Tibial artery (tissue), 4 donors: ENCODE results near the gene ATP2B2.
"Not testable (repeated sequence)": the region's sequence is repeated elsewhere in the genome, so short reads cannot be mapped to it uniquely, and the experiment has no call there.

Experiments used
- DNase-seq, 2 donors: peaks; one replicate each; pipeline ENCODE4 v3.0.0-alpha.2; 2019
- H3K27ac ChIP-seq, 2 donors: fragments of 200-600 bp; sonication (generic) in 1 of 2; 1 replicate in 1 of 2; 2 replicates in 1 of 2; pipeline ENCODE4 v1.5.1; 2018 to 2019; ENCODE audit warnings: mild to moderate bottlenecking in 1 of 2
- H3K27me3 ChIP-seq, 2 donors: fragments of 200-600 bp; sonication (generic) in 1 of 2; one replicate each; pipeline versions ENCODE4 v1.5.1 to v1.6.0; 2016 to 2019
- H3K36me3 ChIP-seq, 3 donors: fragments of 200-600 bp; sonication (generic) in 2 of 3; one replicate each; pipeline ENCODE4 v1.5.1; 2016 to 2019; ENCODE audit warnings: mild to moderate bottlenecking in 2 of 3
- H3K4me1 ChIP-seq, 4 donors: fragments of 200-600 bp; sonication (generic) in 2 of 4; 1 replicate in 3 of 4; 2 replicates in 1 of 4; pipeline ENCODE4 v1.5.1; 2016 to 2019
- H3K4me3 ChIP-seq, 2 donors: fragments of 200-600 bp; sonication (generic) in 1 of 2; 1 replicate in 1 of 2; 2 replicates in 1 of 2; pipeline ENCODE4 v1.5.1; 2018 to 2019; ENCODE audit warnings: mild to moderate bottlenecking in 2 of 2
- H3K9me3 ChIP-seq, 3 donors: fragments of 200-600 bp; sonication (generic) in 1 of 3; one replicate each; pipeline ENCODE4 v1.5.1; 2016 to 2019
- intact Hi-C: fragments of 100-400 bp; cut with DNase I; formaldehyde crosslinking; loops from one replicate; pipeline ENCODE4 v1.15.0; 2023; ENCODE audit warnings: low total_unique reads
- TF ChIP-seq, protein P1 (sequence below), 2 experiments: fragments of 200-600 bp in 1 of 2; fragments of 450-650 bp in 1 of 2; IDR thresholded peaks; one replicate each; pipeline ENCODE4 v1.5.1; 2017 to 2019; ENCODE audit warnings: antibody characterized with exemption in 2 of 2, mild to moderate bottlenecking in 1 of 2, moderate library complexity in 1 of 2

The ATP2B2 gene

DNA sequence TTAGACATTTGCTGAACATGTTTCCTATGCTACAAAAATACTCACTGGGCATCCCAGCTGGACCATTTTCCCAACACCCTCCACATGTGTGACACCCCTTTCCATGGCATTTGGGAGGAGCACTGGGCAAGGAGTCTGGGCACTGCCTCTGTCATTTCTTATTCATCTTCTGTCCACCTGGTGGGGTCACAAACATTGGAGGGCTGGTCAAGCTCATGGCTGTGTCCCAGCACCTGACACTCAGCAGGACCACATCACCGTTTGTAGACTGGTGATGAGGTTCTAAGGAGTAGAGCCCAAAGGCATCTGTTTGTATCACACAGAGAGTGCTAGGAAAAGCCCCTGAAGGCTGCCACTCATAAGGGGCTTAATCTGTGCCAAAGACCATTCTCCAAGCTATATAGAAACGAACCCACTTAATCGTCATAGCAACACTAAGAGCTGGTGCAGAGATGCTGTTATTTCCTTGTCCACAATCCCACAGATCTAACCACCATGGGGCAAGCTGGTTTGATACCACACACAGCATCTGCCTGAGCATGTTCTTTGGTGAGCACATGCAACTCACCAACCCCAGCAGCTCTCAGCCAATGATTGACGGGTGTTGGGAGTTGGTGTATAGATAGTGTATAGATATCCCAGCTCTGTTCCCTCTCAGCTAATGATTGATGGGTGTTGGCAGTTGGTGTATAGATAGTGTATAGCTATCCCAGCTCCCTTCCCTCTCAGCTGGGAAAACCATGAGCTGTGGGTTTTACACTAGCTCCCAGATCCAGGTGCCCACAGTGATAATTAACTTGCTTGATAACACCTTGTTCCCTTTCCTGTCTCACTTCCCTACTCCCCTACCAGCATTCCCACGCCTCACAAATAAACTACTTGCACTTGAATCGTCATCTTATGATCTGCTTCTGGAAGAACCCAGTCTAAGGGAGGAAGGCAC lies 42.7 kb upstream of the ATP2B2 start:
- DNase-seq: no peak
- H3K27me3 ChIP-seq: peaks cover 0 to 8% of the 10 kb centered on the region in 2 donors
- no peak overlapping the region for H3K27ac ChIP-seq

DNA sequence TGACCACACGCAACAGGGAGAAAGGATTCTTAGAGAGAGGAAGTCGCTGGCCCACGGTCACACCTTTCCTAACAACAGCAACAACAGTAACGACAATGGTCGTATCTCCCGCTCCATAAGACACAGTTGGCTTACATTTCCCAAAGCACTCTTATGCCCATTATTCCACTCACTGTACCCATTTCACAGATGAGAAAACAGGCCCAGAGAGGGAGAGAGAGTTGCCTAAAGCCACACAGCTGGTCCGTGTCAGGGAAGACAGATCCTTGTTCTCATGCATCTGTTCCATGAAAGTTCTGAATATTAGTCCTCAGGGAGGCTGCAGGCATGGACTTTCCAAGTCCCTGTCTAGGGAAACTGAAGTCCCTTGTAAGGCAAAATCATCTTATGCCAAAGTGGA lies 42.0 kb upstream of the ATP2B2 start:
- DNase-seq: no peak
- TF ChIP-seq, protein P1, sequence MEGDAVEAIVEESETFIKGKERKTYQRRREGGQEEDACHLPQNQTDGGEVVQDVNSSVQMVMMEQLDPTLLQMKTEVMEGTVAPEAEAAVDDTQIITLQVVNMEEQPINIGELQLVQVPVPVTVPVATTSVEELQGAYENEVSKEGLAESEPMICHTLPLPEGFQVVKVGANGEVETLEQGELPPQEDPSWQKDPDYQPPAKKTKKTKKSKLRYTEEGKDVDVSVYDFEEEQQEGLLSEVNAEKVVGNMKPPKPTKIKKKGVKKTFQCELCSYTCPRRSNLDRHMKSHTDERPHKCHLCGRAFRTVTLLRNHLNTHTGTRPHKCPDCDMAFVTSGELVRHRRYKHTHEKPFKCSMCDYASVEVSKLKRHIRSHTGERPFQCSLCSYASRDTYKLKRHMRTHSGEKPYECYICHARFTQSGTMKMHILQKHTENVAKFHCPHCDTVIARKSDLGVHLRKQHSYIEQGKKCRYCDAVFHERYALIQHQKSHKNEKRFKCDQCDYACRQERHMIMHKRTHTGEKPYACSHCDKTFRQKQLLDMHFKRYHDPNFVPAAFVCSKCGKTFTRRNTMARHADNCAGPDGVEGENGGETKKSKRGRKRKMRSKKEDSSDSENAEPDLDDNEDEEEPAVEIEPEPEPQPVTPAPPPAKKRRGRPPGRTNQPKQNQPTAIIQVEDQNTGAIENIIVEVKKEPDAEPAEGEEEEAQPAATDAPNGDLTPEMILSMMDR (IDR thresholded peaks at IDR 0.05): no peak
- H3K27me3 ChIP-seq: peaks cover 0 to 8% of the 10 kb centered on the region in 2 donors
- H3K36me3 ChIP-seq: no peaks in the 10 kb centered on the region
- H3K9me3 ChIP-seq: peaks cover 0 to 14% (median 0%) of the 10 kb centered on the region in 3 donors
- no peak overlapping the region for H3K27ac ChIP-seq
- H3K4me1 ChIP-seq: peaks cover 0 to 3% (median 0%) of the 10 kb centered on the region in 4 donors
- intact Hi-C loops: no loop called here
- H3K4me3 ChIP-seq: no peak overlapping the region

More for the DNA sequence above, 42.7 kb upstream of the ATP2B2 start:
- no peak overlapping the region for H3K4me3 ChIP-seq
- intact Hi-C loops: no loop called here
- peaks cover 0 to 8% (median 0%) of the 10 kb centered on the region in 3 donors for H3K9me3 ChIP-seq
- peaks cover 0 to 3% (median 0%) of the 10 kb centered on the region in 4 donors for H3K4me1 ChIP-seq
- H3K36me3 ChIP-seq: no peaks in the 10 kb centered on the region
- TF ChIP-seq, protein P1 (IDR thresholded peaks at IDR 0.05): no peak

DNA sequence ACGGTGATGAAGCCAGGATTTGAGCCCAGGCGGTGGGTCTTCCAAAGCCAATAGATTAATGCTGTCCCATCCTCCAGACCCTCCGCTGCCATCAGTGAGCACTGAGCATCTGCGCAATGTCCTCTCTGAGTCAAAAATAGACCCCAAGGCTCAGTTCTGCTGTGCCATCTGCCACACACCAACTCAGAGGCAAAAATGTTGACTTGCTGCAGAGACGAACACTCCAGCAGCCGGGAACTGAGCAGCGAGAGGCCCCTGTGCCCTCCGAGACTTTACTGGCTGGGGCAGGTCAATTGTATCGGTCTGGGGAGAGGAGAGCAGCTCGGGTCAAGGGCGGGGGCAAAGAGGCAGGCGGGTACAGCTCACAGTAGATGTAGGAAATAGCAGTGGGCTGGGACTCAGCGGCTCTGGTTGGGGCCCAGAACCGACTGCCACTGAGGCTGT lies 41.5 kb upstream of the ATP2B2 start:
- Histone ChIP-seq H3K4me3 (no peak overlapping the region), H3K27me3 (peaks cover 0 to 8% of the 10 kb centered on the region in 2 donors), H3K9me3 (peaks cover 0 to 14% (median 0%) of the 10 kb centered on the region in 3 donors), H3K27ac (no peak overlapping the region), H3K36me3 (no peaks in the 10 kb centered on the region), H3K4me1 (peaks cover 0 to 3% (median 0%) of the 10 kb centered on the region in 4 donors)
- no peak for DNase-seq
- intact Hi-C loops: no loop called here
- TF ChIP-seq, protein P1 (IDR thresholded peaks at IDR 0.05): no peak

DNA sequence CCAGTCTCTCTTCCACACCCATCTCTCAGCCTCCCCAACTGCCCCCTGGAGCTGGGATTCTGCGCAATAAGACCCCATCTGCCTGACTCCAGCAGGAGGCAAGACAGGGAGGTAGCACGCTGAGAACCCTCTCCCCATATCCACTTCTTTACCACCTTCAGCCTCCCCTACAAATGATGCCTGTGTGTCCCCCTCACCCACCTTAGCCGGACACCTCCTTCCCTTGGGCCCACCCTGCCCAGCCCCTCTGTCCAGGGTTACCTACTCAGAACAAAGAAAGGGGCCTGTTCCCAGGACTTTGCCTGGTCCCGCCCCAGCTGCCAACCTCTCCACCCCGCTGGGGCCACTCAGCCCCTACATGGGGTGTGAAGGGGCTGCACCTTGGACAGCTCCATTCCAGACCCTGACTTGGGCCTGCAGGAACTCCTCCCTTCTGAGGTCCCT lies 40.8 kb upstream of the ATP2B2 start:
- TF ChIP-seq, protein P1 (IDR thresholded peaks at IDR 0.05): no peak
- no peaks in the 10 kb centered on the region for H3K36me3 ChIP-seq
- DNase-seq: no peak
- intact Hi-C loops: no loop called here
- no peak overlapping the region for H3K4me3 ChIP-seq
- no peak overlapping the region for H3K27ac ChIP-seq
- H3K9me3 ChIP-seq: peaks cover 0 to 14% (median 0%) of the 10 kb centered on the region in 3 donors
- H3K27me3 ChIP-seq: peaks cover 0 to 8% of the 10 kb centered on the region in 2 donors
- no peaks in the 10 kb centered on the region for H3K4me1 ChIP-seq

DNA sequence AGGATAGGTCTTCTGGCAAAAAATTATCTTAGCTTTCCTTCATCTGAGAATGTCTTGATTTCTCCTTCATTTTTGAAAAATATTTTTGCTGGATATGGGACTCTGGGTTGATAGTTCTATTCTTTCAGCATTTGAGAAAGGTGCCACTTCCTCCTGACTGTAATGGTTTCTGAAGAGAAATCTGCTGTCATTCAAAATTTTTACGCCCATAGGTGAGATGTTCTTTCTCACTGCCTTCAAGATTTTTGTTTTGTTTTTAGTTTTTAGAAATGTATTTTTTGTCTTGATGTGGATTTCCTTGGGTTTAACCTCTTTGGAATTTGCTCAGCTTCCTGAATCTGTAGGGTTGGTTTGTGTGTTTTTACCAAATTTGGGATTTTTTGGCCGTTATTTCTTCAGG lies 37.1 kb upstream of the ATP2B2 start:
- peaks cover 0 to 14% (median 0%) of the 10 kb centered on the region in 3 donors for H3K9me3 ChIP-seq
- H3K4me1 ChIP-seq: no peaks in the 10 kb centered on the region
- H3K36me3 ChIP-seq: no peaks in the 10 kb centered on the region
- TF ChIP-seq, protein P1 (IDR thresholded peaks at IDR 0.05): no peak
- H3K27ac ChIP-seq: no peak overlapping the region
- peaks cover 0 to 3% of the 10 kb centered on the region in 2 donors for H3K27me3 ChIP-seq
- no peak overlapping the region for H3K4me3 ChIP-seq
- intact Hi-C loops: no loop called here
- DNase-seq: no peak

DNA sequence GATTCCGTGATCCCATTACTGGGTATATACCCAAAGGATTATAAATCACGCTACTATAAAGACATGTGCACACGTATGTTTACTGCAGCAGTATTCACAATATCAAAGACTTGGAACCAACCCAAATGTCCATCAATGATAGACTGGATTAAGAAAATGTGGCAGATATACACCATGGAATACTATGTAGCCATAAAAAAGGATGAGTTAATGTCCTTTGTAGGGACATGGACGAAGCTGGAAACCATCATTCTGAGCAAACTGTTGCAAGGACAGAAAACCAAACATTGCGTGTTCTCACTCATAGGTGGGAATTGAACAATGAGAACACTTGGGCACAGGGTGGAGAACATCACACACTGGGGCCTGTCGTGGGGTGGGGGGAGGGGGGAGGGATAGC lies 35.0 kb upstream of the ATP2B2 start:
- intact Hi-C loops, H3K27me3 ChIP-seq, H3K4me1 ChIP-seq, H3K27ac ChIP-seq, DNase-seq, H3K4me3 ChIP-seq, H3K36me3 ChIP-seq: not testable (repeated sequence)
- peaks cover 0 to 14% (median 0%) of the 10 kb centered on the region in 3 donors for H3K9me3 ChIP-seq
